Karpas-422 (cell line): ENCODE measurements around the gene SDHAF1. TPM values are rescaled to one million over a fixed set of nuclear protein-coding genes. Genes with fewer than 3 reads are reported as not detected.

ENCODE experiments used
- DNase-seq: peaks from one replicate; pipeline ENCODE4 v3.0.0-alpha.2; 2015
- H2AFZ ChIP-seq: fragments of 200-600 bp; sonication (generic); 2 replicates; pipeline ENCODE4 v1.6.1; 2014; ENCODE audit warnings: antibody characterized with exemption, low read length, mixed read lengths
- H3K27ac ChIP-seq: fragments of 200-600 bp; sonication (generic); 2 replicates; pipeline ENCODE4 v1.5.1; 2014; ENCODE audit warnings: mild to moderate bottlenecking, low read length, moderate library complexity
- H3K27me3 ChIP-seq: fragments of 200-600 bp; sonication (generic); 2 replicates; pipeline ENCODE4 v1.6.1; 2014; ENCODE audit warnings: low read length, mixed read lengths
- H3K36me3 ChIP-seq: fragments of 200-600 bp; sonication (generic); 2 replicates; pipeline ENCODE4 v1.6.1; 2014; ENCODE audit warnings: low read length, mixed read lengths; ENCODE audit not compliant: insufficient read depth
- H3K4me1 ChIP-seq: fragments of 200-600 bp; sonication (generic); 2 replicates; pipeline ENCODE4 v1.6.1; 2014; ENCODE audit warnings: mild to moderate bottlenecking, low read length, mixed read lengths
- H3K4me2 ChIP-seq: fragments of 200-600 bp; sonication (generic); 2 replicates; pipeline ENCODE4 v1.6.1; 2014; ENCODE audit warnings: low read length, low read depth, mild to moderate bottlenecking; ENCODE audit not compliant: poor library complexity, severe bottlenecking
- H3K4me3 ChIP-seq: fragments of 200-600 bp; sonication (generic); 2 replicates; pipeline ENCODE4 v1.5.1; 2014; ENCODE audit warnings: mild to moderate bottlenecking, antibody characterized with exemption, low read length, mixed read lengths
- H3K79me2 ChIP-seq: fragments of 200-600 bp; sonication (generic); 2 replicates; pipeline ENCODE4 v1.6.1; 2014; ENCODE audit warnings: mild to moderate bottlenecking, low read length, mixed read lengths
- H3K9ac ChIP-seq: fragments of 200-600 bp; sonication (generic); 2 replicates; pipeline ENCODE4 v1.6.0; 2014; ENCODE audit warnings: low read length
- H3K9me2 ChIP-seq: fragments of 200-600 bp; sonication (generic), shearing (Covaris generic); replicated peaks from 2 replicates; pipeline ENCODE4 v1.6.0; 2014; ENCODE audit warnings: mild to moderate bottlenecking, low read length, moderate library complexity; ENCODE audit not compliant: insufficient read depth
- H3K9me3 ChIP-seq: fragments of 300-700, 200-600 bp; sonication (generic); 2 replicates; pipeline ENCODE4 v1.6.1; 2014; ENCODE audit warnings: low read length, mixed read lengths
- H4K20me1 ChIP-seq: fragments of 200-600 bp; sonication (generic); 2 replicates; pipeline ENCODE4 v1.6.1; 2014; ENCODE audit warnings: mild to moderate bottlenecking, antibody characterized with exemption, low read length, low read depth; ENCODE audit not compliant: insufficient read depth
- total RNA-seq: library from RNA; depleted of rRNA; stranded (reverse); fragments of >200 nt; shearing (Covaris generic); gene quantifications from 2 replicates; pipeline ENCODE4 v1.2.3, GENCODE V29; 2014; ENCODE audit warnings: low replicate concordance

The SDHAF1 gene
- total RNA-seq, 1 experiment from 2014 or later: 23.4 TPM

DNA sequence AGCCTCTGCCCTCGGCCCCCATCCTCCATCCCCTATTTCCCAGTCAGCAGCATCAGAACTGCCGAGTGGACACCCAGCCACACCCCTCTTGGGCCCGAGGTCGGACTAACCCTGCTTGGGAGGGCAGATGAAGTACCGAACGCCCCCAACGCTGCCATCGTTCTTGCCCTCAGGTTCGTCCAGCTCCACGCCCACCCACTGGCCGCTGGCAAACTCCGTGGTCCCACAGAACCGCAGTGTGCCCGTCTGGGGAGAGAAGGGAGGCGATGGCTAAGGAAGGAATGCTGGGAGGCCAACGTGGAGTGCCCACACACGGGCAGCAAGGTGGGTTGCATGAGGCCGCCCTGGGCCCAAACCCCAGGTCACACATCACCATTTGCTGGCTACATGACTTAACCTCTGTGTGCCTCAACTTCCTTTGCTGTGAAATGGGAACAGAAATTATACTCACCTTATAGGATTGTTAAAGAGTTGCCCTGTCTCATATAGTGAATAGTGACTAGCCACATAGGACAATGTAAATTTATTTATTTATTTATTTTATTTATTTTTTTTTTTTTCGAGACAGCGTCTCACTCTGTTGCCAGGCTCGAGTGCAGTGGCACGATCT lies 24.2 kb downstream of the SDHAF1 start:
- H3K4me3 ChIP-seq: no peak overlapping the region
- H3K9ac ChIP-seq: no peak overlapping the region
- DNase-seq: no peak
- H3K4me2 ChIP-seq: no peak overlapping the region
- H2AFZ ChIP-seq: no peak overlapping the region
- peaks cover 20% of the 10 kb centered on the region for H3K79me2 ChIP-seq
- no peaks in the 10 kb centered on the region for H3K9me3 ChIP-seq
- H4K20me1 ChIP-seq: no peaks in the 10 kb centered on the region
- no peaks in the 10 kb centered on the region for H3K36me3 ChIP-seq
- H3K4me1 ChIP-seq: peaks cover 14% of the 10 kb centered on the region
- H3K9me2 ChIP-seq: no peaks in the 10 kb centered on the region
- H3K27ac ChIP-seq: no peak overlapping the region
- H3K27me3 ChIP-seq: no peaks in the 10 kb centered on the region

DNA sequence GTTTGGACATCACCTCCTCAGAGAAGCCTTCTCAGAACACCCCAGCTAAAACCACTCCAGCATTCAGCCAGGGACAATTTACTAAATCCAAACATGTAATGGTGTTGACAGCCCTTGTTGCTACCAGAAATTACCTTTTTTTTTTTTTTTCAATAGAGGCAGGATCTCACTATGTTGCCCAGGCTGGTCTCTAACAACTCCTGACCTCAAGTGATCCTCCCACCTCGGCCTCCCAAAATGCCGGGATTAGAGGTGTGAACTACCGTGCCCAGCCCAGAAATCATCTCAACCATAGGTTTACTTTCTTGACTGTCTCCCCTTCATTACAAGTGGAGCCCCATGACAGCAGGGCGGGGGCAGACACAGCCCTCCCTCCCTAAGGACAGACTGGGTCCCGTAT lies 28.4 kb downstream of the SDHAF1 start:
- H3K4me3 ChIP-seq: no peak overlapping the region
- H3K9me3 ChIP-seq: no peaks in the 10 kb centered on the region
- no peaks in the 10 kb centered on the region for H4K20me1 ChIP-seq
- DNase-seq: no peak
- no peak overlapping the region for H3K27ac ChIP-seq
- no peaks in the 10 kb centered on the region for H3K9me2 ChIP-seq
- no peaks in the 10 kb centered on the region for H3K36me3 ChIP-seq
- H3K79me2 ChIP-seq: no peaks in the 10 kb centered on the region
- H3K27me3 ChIP-seq: no peaks in the 10 kb centered on the region
- H3K9ac ChIP-seq: no peak overlapping the region
- H3K4me2 ChIP-seq: no peak overlapping the region
- H3K4me1 ChIP-seq: no peaks in the 10 kb centered on the region
- no peak overlapping the region for H2AFZ ChIP-seq

DNA sequence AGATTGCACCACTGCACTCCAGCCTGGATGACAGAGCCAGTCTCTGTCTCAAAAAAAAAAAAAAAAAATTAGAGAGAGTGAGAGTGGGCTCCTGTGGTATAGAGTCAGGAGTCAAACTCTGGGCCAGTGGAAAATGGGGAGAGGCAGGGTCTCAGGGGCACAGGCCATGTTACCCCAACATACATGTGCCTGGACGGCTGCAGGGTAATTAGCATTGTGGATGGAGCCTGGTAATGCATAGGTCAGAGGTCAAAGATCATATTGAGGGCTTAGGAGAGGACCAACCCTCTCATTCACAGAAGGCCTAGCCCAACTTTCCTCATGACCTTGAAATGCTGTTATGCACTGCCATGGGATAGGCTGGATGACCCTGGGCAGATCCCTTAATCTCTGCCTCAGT lies 30.6 kb downstream of the SDHAF1 start:
- Histone ChIP-seq H4K20me1 (no peaks in the 10 kb centered on the region), H2AFZ (no peak overlapping the region), H3K27ac (no peak overlapping the region), H3K27me3 (no peaks in the 10 kb centered on the region), H3K4me1 (no peaks in the 10 kb centered on the region), H3K4me3 (no peak overlapping the region), H3K79me2 (no peaks in the 10 kb centered on the region), H3K4me2 (no peak overlapping the region), H3K9me3 (no peaks in the 10 kb centered on the region), H3K36me3 (no peaks in the 10 kb centered on the region), H3K9me2 (no peaks in the 10 kb centered on the region), H3K9ac (no peak overlapping the region)
- no peak for DNase-seq

DNA sequence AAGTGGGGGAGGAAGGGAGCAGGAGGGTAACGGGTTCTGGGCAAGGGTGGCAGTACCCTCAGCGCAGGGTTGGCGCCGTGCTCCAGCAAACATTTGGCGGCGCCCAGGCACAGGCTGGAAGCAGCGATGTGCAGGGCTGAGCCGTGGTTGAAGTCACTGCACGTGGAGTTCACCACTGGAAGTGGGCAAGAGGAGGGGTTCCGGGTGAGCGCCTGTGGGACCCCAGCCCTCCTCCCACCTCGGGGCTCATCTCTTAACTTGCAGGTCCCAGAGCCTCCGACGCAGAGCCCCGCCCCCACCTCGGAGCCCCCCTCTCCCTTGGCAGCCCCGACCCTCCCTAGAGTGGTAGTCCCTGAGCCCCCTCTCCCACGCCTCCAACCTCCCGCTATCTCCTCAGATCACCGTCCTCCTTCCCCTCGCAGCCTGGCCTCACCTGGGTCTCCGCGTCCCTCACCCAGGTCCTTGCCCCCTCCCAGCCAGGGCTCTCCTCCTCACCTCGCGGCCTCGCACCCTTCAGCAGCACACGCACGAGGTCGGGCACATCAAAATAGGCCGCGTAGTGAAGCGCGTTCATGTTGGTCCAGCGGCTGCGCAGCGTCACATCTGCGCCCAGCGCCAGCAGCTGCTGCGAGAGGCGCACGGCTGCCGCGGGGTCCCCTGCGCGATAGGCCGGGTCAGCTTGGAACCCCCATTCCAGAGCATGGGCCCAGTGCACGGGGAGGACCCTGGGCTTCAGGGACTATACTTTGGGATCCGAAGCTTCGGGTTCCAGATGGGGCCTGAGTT lies 31.3 kb downstream of the SDHAF1 start:
- no peaks in the 10 kb centered on the region for H3K9me2 ChIP-seq
- H3K9ac ChIP-seq: no peak overlapping the region
- H3K79me2 ChIP-seq: no peaks in the 10 kb centered on the region
- no peak overlapping the region for H2AFZ ChIP-seq
- H3K4me2 ChIP-seq: no peak overlapping the region
- H3K9me3 ChIP-seq: no peaks in the 10 kb centered on the region
- H4K20me1 ChIP-seq: no peaks in the 10 kb centered on the region
- no peaks in the 10 kb centered on the region for H3K36me3 ChIP-seq
- H3K27ac ChIP-seq: no peak overlapping the region
- H3K27me3 ChIP-seq: no peaks in the 10 kb centered on the region
- no peaks in the 10 kb centered on the region for H3K4me1 ChIP-seq
- no peak for DNase-seq
- no peak overlapping the region for H3K4me3 ChIP-seq

DNA sequence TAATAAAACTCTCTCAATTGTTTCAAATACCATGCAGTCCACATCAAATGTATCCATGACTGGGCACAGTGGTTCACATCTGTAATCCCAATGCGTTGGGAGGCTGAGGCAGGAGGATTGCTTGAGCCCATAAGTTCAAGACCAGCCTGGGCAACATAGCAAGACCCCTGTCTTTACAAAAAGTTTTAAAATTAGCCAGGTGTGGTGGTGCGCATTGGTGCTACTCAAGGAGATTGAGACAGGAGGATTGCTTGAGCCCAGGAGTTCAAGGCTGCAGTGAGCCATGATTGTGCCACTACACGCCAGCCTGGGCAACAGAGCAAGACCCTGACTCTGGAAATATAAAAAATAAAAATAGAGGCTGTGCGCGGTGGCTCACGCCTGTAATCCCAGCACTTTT lies 32.7 kb downstream of the SDHAF1 start:
- H3K79me2 ChIP-seq: no peaks in the 10 kb centered on the region
- H3K9me2 ChIP-seq: no peaks in the 10 kb centered on the region
- H3K27me3 ChIP-seq: no peaks in the 10 kb centered on the region
- no peak overlapping the region for H2AFZ ChIP-seq
- no peaks in the 10 kb centered on the region for H4K20me1 ChIP-seq
- H3K27ac ChIP-seq: no peak overlapping the region
- DNase-seq: no peak
- H3K9me3 ChIP-seq: no peaks in the 10 kb centered on the region
- H3K4me2 ChIP-seq: no peak overlapping the region
- H3K4me1 ChIP-seq: no peaks in the 10 kb centered on the region
- no peak overlapping the region for H3K4me3 ChIP-seq
- no peak overlapping the region for H3K9ac ChIP-seq
- no peaks in the 10 kb centered on the region for H3K36me3 ChIP-seq

DNA sequence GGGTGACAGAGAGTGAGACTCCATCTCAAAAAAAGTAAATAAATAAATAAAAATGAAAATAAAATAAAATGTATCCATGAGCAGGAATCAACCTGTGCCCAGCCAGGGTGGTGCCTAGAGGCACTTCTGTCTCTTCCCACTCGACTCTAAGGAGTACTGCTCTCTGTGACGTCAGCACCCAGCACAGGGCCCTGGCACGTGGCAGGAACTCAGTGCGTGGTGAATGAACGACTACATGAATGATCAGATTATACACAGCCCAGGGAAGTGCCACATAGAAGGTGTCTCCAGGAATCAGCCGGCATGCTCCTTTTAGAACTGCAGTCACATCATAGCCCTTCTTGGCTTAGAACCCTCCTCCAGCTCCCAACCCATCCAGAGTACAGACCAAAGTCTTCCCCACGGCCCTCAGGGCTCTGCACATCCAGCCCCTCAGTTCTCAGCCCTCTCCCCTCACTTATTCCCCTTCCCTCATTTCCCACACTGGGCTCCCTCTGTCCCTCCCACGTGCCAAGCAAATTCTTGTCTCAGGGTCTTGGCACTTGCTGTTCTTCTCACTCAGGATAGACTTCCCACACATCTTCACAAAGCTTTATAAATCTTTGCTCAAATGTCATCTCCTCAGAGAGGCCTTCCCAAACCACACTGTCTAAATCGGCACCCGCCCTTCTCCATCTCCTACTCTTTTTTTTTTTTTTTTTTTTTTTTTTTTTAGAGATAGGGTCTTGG lies 33.5 kb downstream of the SDHAF1 start:
- no peaks in the 10 kb centered on the region for H4K20me1 ChIP-seq
- H3K9me2 ChIP-seq: no peaks in the 10 kb centered on the region
- no peak for DNase-seq
- no peaks in the 10 kb centered on the region for H3K36me3 ChIP-seq
- H3K27ac ChIP-seq: no peak overlapping the region
- no peaks in the 10 kb centered on the region for H3K9me3 ChIP-seq
- H3K27me3 ChIP-seq: no peaks in the 10 kb centered on the region
- no peak overlapping the region for H3K4me3 ChIP-seq
- H3K4me1 ChIP-seq: no peaks in the 10 kb centered on the region
- H3K4me2 ChIP-seq: no peak overlapping the region
- H3K79me2 ChIP-seq: no peaks in the 10 kb centered on the region
- no peak overlapping the region for H2AFZ ChIP-seq
- H3K9ac ChIP-seq: no peak overlapping the region

DNA sequence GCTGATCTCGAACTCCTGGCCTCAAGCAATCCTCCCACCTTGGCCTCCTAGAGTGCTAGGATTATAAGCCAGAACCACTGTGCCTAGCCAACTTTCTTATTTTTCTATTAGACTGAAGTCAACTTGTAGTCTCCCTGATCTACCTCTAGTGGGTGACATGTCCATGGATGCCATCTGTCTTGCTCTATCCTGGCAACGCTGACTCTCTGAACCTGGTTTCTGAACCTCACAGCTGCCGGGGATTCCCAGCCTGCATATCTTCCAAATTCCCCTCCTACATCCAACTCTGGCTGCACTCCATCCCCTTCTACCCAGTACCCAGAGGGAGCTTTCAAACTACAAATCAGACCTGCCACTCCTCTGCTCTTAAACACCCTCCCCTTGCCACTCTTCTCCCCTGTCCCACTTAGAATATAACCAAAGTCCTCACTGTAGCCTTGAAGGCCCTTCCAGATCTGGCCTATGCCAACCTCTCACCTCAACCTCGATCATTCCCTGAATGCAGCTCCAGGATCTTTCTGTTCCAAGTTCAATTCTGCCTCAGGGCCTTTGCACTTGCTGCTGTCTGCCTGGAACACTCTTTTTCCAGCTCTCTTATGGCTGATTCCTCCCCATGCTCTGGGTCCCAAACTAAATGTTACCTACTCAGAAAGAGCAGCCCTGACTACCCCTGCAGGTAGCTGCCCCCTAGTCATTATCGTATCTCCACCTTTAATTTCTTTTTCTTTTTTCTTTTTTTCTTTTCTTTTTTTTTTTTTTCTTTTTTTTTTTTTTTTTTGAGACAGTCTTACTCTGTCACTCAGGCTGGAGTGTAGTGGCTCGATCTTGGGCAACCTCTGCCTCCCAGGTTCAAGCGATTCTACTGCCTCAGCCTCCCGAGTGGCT lies 35.5 kb downstream of the SDHAF1 start:
- H3K27ac ChIP-seq: no peak overlapping the region
- H3K9me3 ChIP-seq: no peaks in the 10 kb centered on the region
- no peak overlapping the region for H2AFZ ChIP-seq
- H4K20me1 ChIP-seq: no peaks in the 10 kb centered on the region
- no peak overlapping the region for H3K4me3 ChIP-seq
- H3K79me2 ChIP-seq: no peaks in the 10 kb centered on the region
- H3K9ac ChIP-seq: no peak overlapping the region
- no peaks in the 10 kb centered on the region for H3K27me3 ChIP-seq
- no peak overlapping the region for H3K4me2 ChIP-seq
- H3K36me3 ChIP-seq: no peaks in the 10 kb centered on the region
- H3K4me1 ChIP-seq: no peaks in the 10 kb centered on the region
- no peaks in the 10 kb centered on the region for H3K9me2 ChIP-seq
- no peak for DNase-seq

DNA sequence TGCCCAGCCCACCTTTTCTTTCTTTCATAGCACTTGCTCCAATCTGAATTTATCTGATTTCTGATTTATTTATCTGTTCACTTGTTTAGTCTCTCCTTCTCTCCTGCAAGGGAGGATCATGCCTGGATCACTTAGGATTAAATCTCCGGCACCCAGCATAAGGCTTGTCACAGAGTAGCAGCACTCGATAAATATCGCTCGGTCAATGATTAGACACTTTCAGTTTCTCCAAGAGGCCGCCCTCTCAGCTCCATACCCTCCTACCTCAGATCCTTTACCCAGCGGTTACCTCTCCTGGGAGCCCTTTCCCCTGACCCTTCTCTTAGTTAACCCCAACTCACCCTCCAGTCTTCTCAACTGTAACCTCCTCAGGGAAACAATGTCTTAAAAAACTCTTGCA lies 36.3 kb downstream of the SDHAF1 start:
- Histone ChIP-seq H3K9ac (no peak overlapping the region), H3K27me3 (no peaks in the 10 kb centered on the region), H3K4me2 (no peak overlapping the region), H3K9me2 (no peaks in the 10 kb centered on the region), H3K27ac (no peak overlapping the region), H3K36me3 (no peaks in the 10 kb centered on the region), H3K79me2 (no peaks in the 10 kb centered on the region), H4K20me1 (no peaks in the 10 kb centered on the region), H2AFZ (no peak overlapping the region), H3K9me3 (no peaks in the 10 kb centered on the region), H3K4me3 (no peak overlapping the region), H3K4me1 (no peaks in the 10 kb centered on the region)
- DNase-seq: no peak
